Amniotic stem cell (primary cell): ENCODE data around the gene MLIP.
"Not testable (repeated sequence)": the region's sequence is repeated elsewhere in the genome, so short reads cannot be mapped to it uniquely, and the experiment has no call there.

ENCODE experiments used
- DNase-seq: peaks from one replicate; lab custom pipeline; 2025; lab: John Stamatoyannopoulos, UW

The MLIP gene

GRCh38 chr6:54140811-54141210 is 29.6 kb downstream of the MLIP start:
- DNase-seq = no peak

GRCh38 chr6:54142889-54143519 is 31.8 kb downstream of the MLIP start:
- no peak for DNase-seq

DNA sequence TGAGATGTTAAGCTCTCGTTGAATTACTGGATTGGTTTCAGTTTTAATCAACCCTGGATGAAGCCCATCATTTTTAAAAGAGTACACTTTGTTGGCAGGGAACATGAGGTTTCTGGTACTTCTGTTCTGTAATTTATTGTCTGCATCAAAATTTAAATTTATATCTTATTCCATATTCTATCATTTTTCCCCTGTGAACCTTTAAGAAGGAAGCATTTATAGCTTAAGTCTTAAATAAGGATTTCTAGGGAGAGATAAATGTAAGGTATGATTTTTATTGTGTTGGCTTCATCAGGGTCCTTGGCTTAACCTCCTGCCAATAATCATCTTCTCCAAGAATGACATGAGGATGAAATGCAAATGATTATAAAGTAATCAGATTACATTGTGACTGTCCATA is 40.6 kb downstream of the MLIP start:
- no peak for DNase-seq

- DNase-seq = no peak
Observed at GRCh38 chr6:54156650-54157250, 45.5 kb downstream of the MLIP start.

- no peak for DNase-seq
Observed at GRCh38 chr6:54157405-54157804, 46.2 kb downstream of the MLIP start.

DNA sequence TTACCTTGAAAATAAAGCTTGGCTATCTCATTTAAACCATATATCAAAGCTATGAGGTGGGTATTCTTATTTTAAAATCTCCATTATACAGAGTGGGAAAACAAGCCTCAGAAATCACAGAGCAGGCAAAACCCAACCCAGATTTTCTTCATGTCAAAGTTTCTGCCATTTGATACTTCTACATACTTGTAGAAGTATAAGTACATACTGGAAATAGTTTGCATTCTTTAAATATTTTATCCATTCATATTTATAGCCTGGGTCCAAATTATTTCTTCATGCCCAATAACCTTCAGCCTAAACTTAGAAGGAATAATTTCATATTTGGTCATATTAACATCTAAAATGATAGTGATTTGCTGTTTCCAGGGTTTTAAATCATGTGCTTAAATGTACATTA is 61.8 kb downstream of the MLIP start:
- no peak for DNase-seq

GRCh38 chr6:54179152-54179551 is 67.9 kb downstream of the MLIP start:
- DNase-seq = no peak

- DNase-seq = no peak
Observed at GRCh38 chr6:54183616-54184015, 72.4 kb downstream of the MLIP start.

GRCh38 chr6:54185885-54186284 is 74.6 kb downstream of the MLIP start:
- no peak for DNase-seq

DNA sequence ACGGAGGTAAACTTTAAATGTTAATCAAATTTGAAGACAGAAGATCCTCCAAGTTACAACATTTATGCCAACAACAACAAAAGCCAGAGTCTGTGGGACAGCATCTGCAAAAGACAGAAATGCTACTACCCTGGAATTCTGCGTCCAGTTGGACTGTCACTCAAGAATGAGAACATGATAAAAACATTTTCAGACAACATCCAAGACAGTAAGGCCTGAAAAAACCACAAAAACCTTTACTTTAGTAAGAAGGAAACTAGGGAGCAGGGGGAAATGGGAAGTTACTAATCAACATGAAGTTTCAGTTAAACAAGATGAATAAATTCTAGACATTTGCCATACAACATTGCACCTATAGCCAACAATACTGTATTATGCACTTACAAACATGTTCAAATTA is 77.6 kb downstream of the MLIP start:
- no peak for DNase-seq

GRCh38 chr6:54191461-54191860 is 80.2 kb downstream of the MLIP start:
- DNase-seq = no peak

- no peak for DNase-seq
Observed at GRCh38 chr6:54192993-54193392, 81.8 kb downstream of the MLIP start.

- DNase-seq = no peak
Observed at GRCh38 chr6:54193560-54193959, 82.3 kb downstream of the MLIP start.

DNA sequence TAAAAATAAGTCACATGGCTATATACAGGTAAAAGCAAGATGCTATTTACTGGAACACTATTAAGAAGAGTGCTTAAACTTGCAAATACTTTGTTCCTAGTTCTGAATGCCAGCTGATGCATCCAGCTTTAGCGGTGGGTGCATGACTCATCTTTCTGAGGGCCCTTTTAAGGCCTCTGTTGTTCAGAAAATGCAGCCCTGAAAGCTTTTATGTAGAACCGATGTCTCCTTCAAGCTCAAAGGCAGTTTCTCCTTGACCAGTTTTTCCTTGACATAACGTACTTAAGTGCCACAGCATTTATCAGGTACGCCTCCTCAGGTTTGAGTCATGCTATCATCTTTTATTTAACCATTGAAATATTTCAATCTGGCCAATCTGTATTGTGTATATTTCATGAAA is 82.8 kb downstream of the MLIP start:
- peak; percentile 8 for DNase-seq

GRCh38 chr6:54195637-54196036 is 84.4 kb downstream of the MLIP start:
- no peak for DNase-seq

DNA sequence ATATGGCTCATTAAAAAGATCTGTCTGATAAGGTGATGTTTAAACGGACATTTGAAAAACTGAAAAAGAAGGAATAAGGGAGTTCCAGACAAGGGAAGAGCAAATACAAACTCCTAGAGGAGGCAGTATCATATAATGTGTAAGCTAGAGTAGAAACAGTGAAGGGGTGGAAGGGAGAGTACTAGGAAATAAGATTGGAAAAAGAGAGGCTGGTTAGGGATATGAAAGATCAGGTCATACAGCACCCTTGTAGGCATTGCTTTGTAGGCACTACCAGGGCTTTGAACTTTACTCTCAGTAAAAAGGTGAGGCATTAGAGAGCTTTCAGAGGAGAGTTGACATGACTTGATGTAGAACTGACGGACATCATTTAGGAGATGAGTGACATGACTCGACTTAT is 85.7 kb downstream of the MLIP start:
- no peak for DNase-seq

DNA sequence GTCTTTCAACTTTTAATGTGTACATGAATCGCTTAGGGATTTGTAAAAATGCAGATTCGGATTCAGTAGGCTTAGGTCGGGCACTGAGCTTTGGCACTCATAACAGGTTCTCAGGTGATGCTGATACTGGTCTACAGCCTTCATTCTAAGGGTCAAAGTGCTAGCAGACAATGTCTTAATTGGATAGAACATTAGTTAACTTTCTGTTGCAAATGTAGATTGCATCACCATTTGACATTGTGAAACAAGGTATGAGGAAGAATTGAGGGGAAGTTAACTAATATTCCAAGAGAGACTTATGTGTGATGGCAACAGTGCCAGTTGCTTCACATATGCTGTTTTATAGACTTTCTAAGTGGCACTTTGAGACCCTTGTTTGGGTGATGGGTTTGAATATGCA is 86.9 kb downstream of the MLIP start:
- no peak for DNase-seq

- not testable (repeated sequence) for DNase-seq
Observed at GRCh38 chr6:54203474-54204035, 92.3 kb downstream of the MLIP start.

DNA sequence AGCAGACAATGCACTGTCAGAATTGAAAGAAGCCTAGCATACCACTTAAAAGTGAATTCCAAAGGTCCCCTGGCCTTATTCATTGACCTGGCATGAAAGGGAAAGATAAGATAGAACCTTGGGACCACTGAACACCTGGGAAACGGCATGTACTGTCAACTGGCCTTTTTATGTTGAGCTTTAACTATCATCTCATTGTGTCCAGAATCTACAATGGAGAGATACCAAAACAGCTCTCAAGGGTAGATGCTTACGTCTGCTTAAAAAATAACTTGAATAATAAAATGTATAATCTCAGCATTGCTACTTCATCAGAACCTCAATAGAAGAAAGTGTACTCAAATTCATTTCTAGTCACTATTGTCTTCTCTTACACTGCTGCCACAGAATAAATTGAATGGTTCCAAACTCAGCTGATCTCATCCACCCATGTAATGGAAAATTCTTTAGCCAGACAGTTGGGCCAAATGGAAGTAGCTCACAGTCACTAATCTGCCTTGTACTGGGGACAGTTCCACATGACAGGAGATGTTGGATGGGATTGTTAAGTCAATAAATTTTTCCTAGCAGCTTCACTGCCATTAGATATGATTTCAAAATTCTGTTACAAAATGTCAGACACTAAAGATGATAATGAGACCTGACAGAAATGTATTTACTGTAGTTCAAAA is 93.8 kb downstream of the MLIP start:
- DNase-seq = no peak

DNA sequence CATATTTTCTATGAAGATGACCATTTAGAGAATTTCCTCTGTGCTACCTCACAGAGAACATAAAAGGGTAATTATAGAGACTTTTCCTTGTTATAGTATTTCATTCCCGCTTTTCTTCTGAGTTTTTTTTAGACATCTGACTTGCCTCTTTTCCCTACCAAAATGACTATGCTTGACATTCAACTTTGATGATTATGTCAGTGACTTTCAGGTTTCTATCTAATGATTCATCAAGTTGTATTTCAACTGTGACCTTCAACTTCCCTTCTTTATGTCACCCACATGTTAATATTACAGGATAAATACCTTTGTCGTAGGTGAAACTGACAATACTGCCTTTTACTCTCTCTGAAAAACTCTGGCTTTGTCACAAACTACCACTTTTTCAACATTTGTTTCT is 95.3 kb downstream of the MLIP start:
- DNase-seq = no peak

- DNase-seq = not testable (repeated sequence)
Observed at GRCh38 chr6:54209983-54210382, 98.7 kb downstream of the MLIP start.

DNA sequence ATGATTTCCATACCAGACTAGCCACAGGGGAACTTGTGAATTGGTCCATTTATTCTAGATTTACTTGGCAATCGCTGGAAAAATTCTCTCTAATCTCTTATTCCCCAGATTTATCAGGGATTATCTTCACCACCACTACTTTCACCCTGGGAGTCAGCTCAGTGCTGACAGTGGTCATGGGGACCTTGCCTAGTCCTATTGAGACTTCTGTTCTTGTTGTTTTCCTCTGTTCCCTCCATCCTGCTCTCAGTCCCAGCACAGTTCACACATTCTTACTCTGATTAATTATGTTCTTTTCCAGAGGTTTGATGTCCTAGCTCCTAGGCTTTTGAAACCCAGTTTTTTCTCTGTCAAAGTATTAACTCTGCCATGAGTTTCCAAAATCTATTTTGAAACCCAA is 103.0 kb downstream of the MLIP start:
- DNase-seq = no peak

GRCh38 chr6:54216336-54216735 is 105.1 kb downstream of the MLIP start:
- no peak for DNase-seq
